ENCODE data around the gene ARHGAP1.

Gene ARHGAP1

DNA sequence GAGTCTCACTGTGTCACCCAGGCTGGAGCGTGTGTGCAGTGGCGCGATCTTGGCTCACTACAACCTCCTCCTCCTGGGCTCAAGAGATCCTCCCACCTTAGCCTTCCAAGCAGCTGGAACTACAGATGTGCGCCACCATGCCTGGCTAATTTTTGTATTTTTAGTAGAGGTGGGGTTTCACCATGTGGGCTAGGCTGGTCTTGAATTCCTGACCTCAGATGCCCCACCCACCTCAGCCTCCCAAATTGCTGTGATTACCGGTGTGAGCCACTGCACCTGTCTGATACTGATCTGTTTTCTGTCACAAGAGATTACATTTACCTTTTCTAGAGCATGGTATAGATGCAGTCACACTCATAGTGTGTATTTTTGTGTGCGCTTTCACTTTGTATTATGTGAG, 71.5 kb downstream of the ARHGAP1 start:
- Histone ChIP-seq H3K4me3 (no peak overlapping the region), H3K27ac (no peak overlapping the region)

Measured in skin epidermis (tissue), 12 donors.